GM12878 (cell line): ENCODE data around the gene PRKAR2B. TPM values are rescaled to one million over a fixed set of nuclear protein-coding genes. Genes with fewer than 3 reads are reported as not detected.

Experiments used
- ATAC-seq: fragments of 200-7000 bp; cut with Tn5 transposase; 3 replicates; pipeline ENCODE4 v1.9.1; 2020; ENCODE audit warnings: mild to moderate bottlenecking, moderate library complexity
- BruUV-seq: library from RNA; stranded (reverse); fragments of 400-500 nt; replicated peaks from 2 replicates; lab custom pipeline; 2021; lab: Mats Ljungman, UMichigan
- CTCF ChIA-PET: fragments of 300-600 bp; sonication (Branson Sonifier 250); formaldehyde crosslinking; extraction: SDS; loops from one replicate; lab custom pipeline; 2021; ENCODE audit warnings: inconsistent platforms; lab: Yijun Ruan, JAX
- POLR2A ChIA-PET: fragments of 350-600 bp; formaldehyde crosslinking; extraction: SDS; loops from one replicate; lab custom pipeline; 2021; ENCODE audit warnings: inconsistent platforms; lab: Charles Lee
- RAD21 ChIA-PET: fragments of 300-600 bp; sonication (Branson Sonifier 250); formaldehyde crosslinking; loops from one replicate; lab custom pipeline; 2023; ENCODE audit warnings: antibody characterized with exemption; ENCODE audit not compliant: unreplicated experiment; lab: Charles Lee
- SMC1A ChIA-PET: fragments of 300-600 bp; sonication (Branson Sonifier 250); formaldehyde crosslinking; loops from one replicate; lab custom pipeline; 2023; ENCODE audit not compliant: unreplicated experiment, uncharacterized antibody; lab: Charles Lee
- DNase-seq: peaks from one replicate; pipeline ENCODE4 v3.0.0-alpha.2; 2011; ENCODE audit warnings: low read depth, low spot score
- FAIRE-seq: peaks from 3 replicates; lab custom pipeline; 2011; peaks lifted over from hg19 to GRCh38; lab: Jason Lieb, UNC
- H2AFZ ChIP-seq: 2 replicates; pipeline ENCODE4 v1.6.0; 2011; ENCODE audit warnings: low read depth, low read length, control low read depth; ENCODE audit not compliant: control insufficient read depth
- H3K27ac ChIP-seq: 2 replicates; pipeline ENCODE4 v1.5.1; 2011; ENCODE audit warnings: control low read depth; ENCODE audit not compliant: control insufficient read depth, insufficient read depth
- H3K27me3 ChIP-seq, 2 experiments: replicated peaks in 1 of 2; 2 replicates each; pipeline versions ENCODE4 v1.6.0 to v1.6.1; 2011; ENCODE audit warnings: low read length in 1 of 2; ENCODE audit not compliant: control insufficient read depth in 2 of 2, insufficient read depth in 2 of 2
- H3K36me3 ChIP-seq, 2 experiments: 2 replicates each; pipeline ENCODE4 v1.5.1; 2011; ENCODE audit warnings: low read length in 1 of 2; ENCODE audit not compliant: control insufficient read depth in 2 of 2, insufficient read depth in 2 of 2
- H3K4me1 ChIP-seq: 2 replicates; pipeline ENCODE4 v1.6.1; 2011; ENCODE audit warnings: mild to moderate bottlenecking, low read length, moderate library complexity, mixed read lengths; ENCODE audit not compliant: control insufficient read depth, insufficient read depth
- H3K4me2 ChIP-seq: 2 replicates; pipeline ENCODE4 v1.6.0; 2011; ENCODE audit warnings: control low read depth; ENCODE audit not compliant: control insufficient read depth, insufficient read depth
- H3K4me3 ChIP-seq: fragments of 200-600 bp; sonication (generic); 2 replicates; pipeline ENCODE4 v1.5.1; 2016
- H3K79me2 ChIP-seq: 2 replicates; pipeline ENCODE4 v1.6.0; 2011; ENCODE audit warnings: low read length; ENCODE audit not compliant: control insufficient read depth, insufficient read depth
- H3K9ac ChIP-seq: 2 replicates; pipeline ENCODE4 v1.8.0; 2011; ENCODE audit warnings: low read length, control low read depth, mixed read lengths; ENCODE audit not compliant: control insufficient read depth, insufficient read depth
- H3K9me3 ChIP-seq: replicated peaks from 3 replicates; pipeline ENCODE4 v1.5.1; 2011; ENCODE audit warnings: mild to moderate bottlenecking, low read length; ENCODE audit not compliant: control insufficient read depth, insufficient read depth
- H4K20me1 ChIP-seq: 2 replicates; pipeline ENCODE4 v1.6.0; 2011; ENCODE audit not compliant: control insufficient read depth, insufficient read depth
- ASH2L ChIP-seq: fragments of 300-600, 200-600 bp; sonication (generic); IDR thresholded peaks from 2 replicates; pipeline ENCODE4 v1.6.1; 2017; ENCODE audit warnings: low read depth, mild to moderate bottlenecking, borderline replicate concordance
- BACH1 ChIP-seq: fragments of 450-650 bp; IDR thresholded peaks from 2 replicates; pipeline ENCODE4 v1.6.1; 2017; ENCODE audit warnings: mild to moderate bottlenecking, borderline replicate concordance
- ESRRA ChIP-seq: IDR thresholded peaks from 2 replicates; pipeline ENCODE4 v1.6.1; 2012; ENCODE audit warnings: mild to moderate bottlenecking, low read length, improper control_type of control experiment
- HSF1 ChIP-seq: fragments of 150-350 bp; IDR thresholded peaks from 2 replicates; pipeline ENCODE4 v1.6.1; 2014; ENCODE audit warnings: mild to moderate bottlenecking, low read depth, low read length
- JUNB ChIP-seq: IDR thresholded peaks from 2 replicates; pipeline ENCODE4 v1.6.1; 2016; ENCODE audit warnings: antibody characterized with exemption, mild to moderate bottlenecking
- JUND ChIP-seq: IDR thresholded peaks from 2 replicates; pipeline ENCODE4 v1.6.1; 2012; ENCODE audit warnings: low read depth, mild to moderate bottlenecking, low read length, improper control_type of control experiment, moderate library complexity
- MXI1 ChIP-seq: fragments of 150-350 bp; IDR thresholded peaks from 2 replicates; pipeline ENCODE4 v1.6.1; 2011; ENCODE audit warnings: low read depth, mild to moderate bottlenecking, inconsistent platforms, low read length, improper control_type of control experiment
- NR2C1 ChIP-seq: fragments of 450-650 bp; IDR thresholded peaks from 2 replicates; pipeline ENCODE4 v1.6.1; 2017; ENCODE audit warnings: antibody characterized with exemption, mild to moderate bottlenecking, moderate library complexity
- SMARCA5 ChIP-seq: fragments of 450-650 bp; IDR thresholded peaks from 2 replicates; pipeline ENCODE4 v1.6.1; 2017; ENCODE audit warnings: mild to moderate bottlenecking
- WGBS: methylation state at CpG from one replicate; pipeline ENCODE4 v1.1.6; 2016; ENCODE audit warnings: low lambda C conversion rate; ENCODE audit not compliant: insufficient replicate concordance, insufficient coverage; ENCODE audit errors: missing lambda C conversion rate; 5-methylcytosine and 5-hydroxymethylcytosine counted together
- in situ Hi-C: fragments of 300-500 bp; cut with MboI; formaldehyde crosslinking; loops from 9 replicates; pipeline ENCODE4 v1.14.3; 2018; ENCODE audit warnings: mixed read lengths
- intact Hi-C: fragments of 100-400 bp; cut with micrococcal nuclease; formaldehyde crosslinking; loops from one replicate; pipeline ENCODE4 v1.14.2; 2022; ENCODE audit not compliant: unreplicated experiment
- polyA plus RNA-seq, 11 experiments: library from polyadenylated mRNA; depleted of rRNA in 4 of 11; unstranded in 6 of 11; stranded (reverse) in 5 of 11; fragments of >200 nt; fragmentation: Nextera tagmentation in 4 of 11; fragmentation: Illumina TruSeq in 1 of 11; extraction: Ambion mirVana in 4 of 11; extraction: Trizol in 1 of 11; gene quantifications; 1 replicate in 1 of 11; 2 replicates in 10 of 11; pipeline versions ENCODE4 v1.2.1 to v1.2.3, GENCODE V29; 2011 to 2016; ENCODE audit warnings: inconsistent platforms in 2 of 11, missing spikeins in 2 of 11, low read depth in 1 of 11
- total RNA-seq, 4 experiments: library from RNA; depleted of rRNA in 3 of 4; stranded (reverse); fragments of >200 nt in 3 of 4; fragmentation: Illumina TruSeq in 1 of 4; extraction: Trizol in 1 of 4; gene quantifications; 2 replicates each; pipeline versions ENCODE4 v1.2.1 to v1.2.3, GENCODE V29; 2013 to 2021
- TF ChIP-seq, protein P1 (sequence below): IDR thresholded peaks from 2 replicates; pipeline ENCODE4 v1.6.1; 2012; ENCODE audit warnings: improper control_type of control experiment, low read depth, low read length; ENCODE audit not compliant: insufficient replicate concordance

Gene PRKAR2B
- total and polyA plus RNA-seq, 10 of the 15 experiments (the other 5 are each of a cell fraction or from before 2014, with no cell fraction given), result 0.01 to 0.18 (median 0.04) TPM; not detected in 4

GRCh38 chr7:107105591-107106245, 61.2 kb downstream of the PRKAR2B start:
- no peaks in the 10 kb centered on the region for H3K27me3 ChIP-seq
- ChIA-PET SMC1A (interaction anchor here (1.3 kb wide), 1 partner anchor 18 kb away, joined by 3 read pairs; no protein-coding TSS in a partner anchor), CTCF (interaction anchor here (0.7 kb wide), 1 partner anchor 56 kb away, joined by 3 read pairs; no protein-coding TSS in a partner anchor), RAD21 (no interaction called here), POLR2A (no interaction called here)
- TF ChIP-seq, protein P1, sequence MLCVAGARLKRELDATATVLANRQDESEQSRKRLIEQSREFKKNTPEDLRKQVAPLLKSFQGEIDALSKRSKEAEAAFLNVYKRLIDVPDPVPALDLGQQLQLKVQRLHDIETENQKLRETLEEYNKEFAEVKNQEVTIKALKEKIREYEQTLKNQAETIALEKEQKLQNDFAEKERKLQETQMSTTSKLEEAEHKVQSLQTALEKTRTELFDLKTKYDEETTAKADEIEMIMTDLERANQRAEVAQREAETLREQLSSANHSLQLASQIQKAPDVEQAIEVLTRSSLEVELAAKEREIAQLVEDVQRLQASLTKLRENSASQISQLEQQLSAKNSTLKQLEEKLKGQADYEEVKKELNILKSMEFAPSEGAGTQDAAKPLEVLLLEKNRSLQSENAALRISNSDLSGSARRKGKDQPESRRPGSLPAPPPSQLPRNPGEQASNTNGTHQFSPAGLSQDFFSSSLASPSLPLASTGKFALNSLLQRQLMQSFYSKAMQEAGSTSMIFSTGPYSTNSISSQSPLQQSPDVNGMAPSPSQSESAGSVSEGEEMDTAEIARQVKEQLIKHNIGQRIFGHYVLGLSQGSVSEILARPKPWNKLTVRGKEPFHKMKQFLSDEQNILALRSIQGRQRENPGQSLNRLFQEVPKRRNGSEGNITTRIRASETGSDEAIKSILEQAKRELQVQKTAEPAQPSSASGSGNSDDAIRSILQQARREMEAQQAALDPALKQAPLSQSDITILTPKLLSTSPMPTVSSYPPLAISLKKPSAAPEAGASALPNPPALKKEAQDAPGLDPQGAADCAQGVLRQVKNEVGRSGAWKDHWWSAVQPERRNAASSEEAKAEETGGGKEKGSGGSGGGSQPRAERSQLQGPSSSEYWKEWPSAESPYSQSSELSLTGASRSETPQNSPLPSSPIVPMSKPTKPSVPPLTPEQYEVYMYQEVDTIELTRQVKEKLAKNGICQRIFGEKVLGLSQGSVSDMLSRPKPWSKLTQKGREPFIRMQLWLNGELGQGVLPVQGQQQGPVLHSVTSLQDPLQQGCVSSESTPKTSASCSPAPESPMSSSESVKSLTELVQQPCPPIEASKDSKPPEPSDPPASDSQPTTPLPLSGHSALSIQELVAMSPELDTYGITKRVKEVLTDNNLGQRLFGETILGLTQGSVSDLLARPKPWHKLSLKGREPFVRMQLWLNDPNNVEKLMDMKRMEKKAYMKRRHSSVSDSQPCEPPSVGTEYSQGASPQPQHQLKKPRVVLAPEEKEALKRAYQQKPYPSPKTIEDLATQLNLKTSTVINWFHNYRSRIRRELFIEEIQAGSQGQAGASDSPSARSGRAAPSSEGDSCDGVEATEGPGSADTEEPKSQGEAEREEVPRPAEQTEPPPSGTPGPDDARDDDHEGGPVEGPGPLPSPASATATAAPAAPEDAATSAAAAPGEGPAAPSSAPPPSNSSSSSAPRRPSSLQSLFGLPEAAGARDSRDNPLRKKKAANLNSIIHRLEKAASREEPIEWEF, result no peak
- TF ChIP-seq ASH2L (no peak), SMARCA5 (no peak), NR2C1 (no peak), HSF1 (no peak), JUNB (no peak), ESRRA (no peak), BACH1 (no peak), JUND (no peak), MXI1 (no peak)
- DNase-seq, result no peak
- no peak for FAIRE-seq
- WGBS, result 2% methylated on average over 4 of the region's 4 CpGs
- H3K27ac ChIP-seq, result no peak overlapping the region
- H3K4me2 ChIP-seq, result no peak overlapping the region
- in situ Hi-C loops (no loop called here), intact Hi-C loops (no loop called here)
- H3K79me2 ChIP-seq, result no peaks in the 10 kb centered on the region
- H3K9me3 ChIP-seq, result no peaks in the 10 kb centered on the region
- H3K4me1 ChIP-seq, result no peaks in the 10 kb centered on the region
- H3K36me3 ChIP-seq, result no peaks in the 10 kb centered on the region
- no TSS peak for BruUV-seq
- H3K9ac ChIP-seq, result no peak overlapping the region
- no peaks in the 10 kb centered on the region for H4K20me1 ChIP-seq
- no peak overlapping the region for H2AFZ ChIP-seq
- ATAC-seq, result no peak
- H3K4me3 ChIP-seq, result no peak overlapping the region
